GM13976 (cell line): Measurements from ENCODE around the gene LMX1A.

Source experiments
- DNase-seq: peaks from one replicate; pipeline ENCODE4 v3.0.0; 2012; ENCODE audit warnings: low spot score
- CTCF ChIP-seq: IDR thresholded peaks from 2 replicates; pipeline ENCODE4 v1.5.1; 2012; ENCODE audit warnings: borderline replicate concordance, mild to moderate bottlenecking; ENCODE audit not compliant: insufficient read depth; ENCODE audit errors: extremely low read depth, missing control alignments, control extremely low read depth
- in situ Hi-C: fragments of 300-500 bp; cut with MboI; formaldehyde crosslinking; loops from one replicate; pipeline ENCODE4 v1.12.0; 2022; ENCODE audit warnings: low sequenced_read_pairs, mixed read lengths, inconsistent platforms; ENCODE audit not compliant: unreplicated experiment

Gene LMX1A

GRCh38 chr1:165313903-165314302, 42.6 kb downstream of the LMX1A start:
- no peak for DNase-seq
- no peak for TF ChIP-seq CTCF
- in situ Hi-C loops = no loop called here

- in situ Hi-C loops = no loop called here
- no peak for DNase-seq
- no peak for TF ChIP-seq CTCF
Measured at GRCh38 chr1:165312591-165312990, 43.9 kb downstream of the LMX1A start.

GRCh38 chr1:165306543-165307434, 49.7 kb downstream of the LMX1A start:
- no peak for DNase-seq
- TF ChIP-seq CTCF = no peak
- in situ Hi-C loops = no loop called here

GRCh38 chr1:165303386-165303785, 53.1 kb downstream of the LMX1A start:
- TF ChIP-seq CTCF = no peak
- DNase-seq = no peak
- in situ Hi-C loops = no loop called here

GRCh38 chr1:165300400-165300903, 56.1 kb downstream of the LMX1A start:
- TF ChIP-seq CTCF = no peak
- no peak for DNase-seq
- in situ Hi-C loops = no loop called here

- in situ Hi-C loops = no loop called here
- DNase-seq = no peak
- no peak for TF ChIP-seq CTCF
Measured at GRCh38 chr1:165298203-165298820, 58.2 kb downstream of the LMX1A start.
